ENCODE results near the gene PCGF1.

Gene PCGF1

DNA sequence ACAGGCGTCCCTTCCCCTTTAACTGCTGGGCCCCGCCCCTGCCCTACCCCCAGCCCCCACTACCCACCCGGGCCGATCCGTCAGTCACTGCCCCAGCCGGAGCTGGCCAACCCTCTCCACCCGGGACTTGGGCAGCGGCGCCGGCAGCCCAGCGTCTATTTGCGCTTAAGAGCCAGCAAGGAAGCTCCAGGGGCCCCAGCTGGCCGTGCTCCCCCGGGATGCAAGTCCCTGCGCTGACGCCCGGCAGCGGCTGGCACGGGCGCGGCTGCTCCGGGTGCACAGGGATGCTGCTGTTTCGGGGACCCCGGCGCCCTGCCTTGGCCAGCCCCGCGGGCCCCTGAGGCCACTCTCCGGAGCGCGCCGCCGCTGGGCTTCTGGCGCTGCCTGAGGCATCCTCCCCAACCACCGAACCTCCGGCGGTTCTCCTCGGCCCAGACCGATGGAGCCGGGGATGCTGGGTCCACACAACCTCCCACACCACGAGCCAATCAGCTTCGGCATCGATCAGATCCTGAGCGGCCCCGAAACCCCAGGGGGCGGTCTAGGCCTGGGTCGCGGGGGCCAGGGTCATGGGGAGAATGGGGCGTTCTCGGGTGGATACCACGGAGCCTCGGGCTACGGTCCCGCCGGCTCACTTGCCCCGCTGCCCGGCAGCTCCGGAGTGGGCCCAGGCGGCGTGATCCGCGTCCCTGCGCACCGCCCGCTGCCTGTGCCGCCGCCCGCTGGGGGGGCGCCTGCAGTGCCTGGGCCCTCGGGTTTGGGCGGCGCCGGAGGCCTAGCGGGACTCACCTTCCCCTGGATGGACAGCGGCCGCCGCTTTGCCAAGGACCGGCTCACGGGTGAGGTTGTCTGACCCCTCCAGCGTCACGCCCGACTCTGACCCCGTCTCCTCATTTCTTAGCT lies 7.1 kb upstream of the PCGF1 start, which contains the start of gene TLX2:
TSS of gene TLX2 (plus strand) at position 83 of the 903 bp plus-strand sequence. CDS start at position 440, 357 bp downstream.
- DNase-seq = peak; percentile 81

DNA sequence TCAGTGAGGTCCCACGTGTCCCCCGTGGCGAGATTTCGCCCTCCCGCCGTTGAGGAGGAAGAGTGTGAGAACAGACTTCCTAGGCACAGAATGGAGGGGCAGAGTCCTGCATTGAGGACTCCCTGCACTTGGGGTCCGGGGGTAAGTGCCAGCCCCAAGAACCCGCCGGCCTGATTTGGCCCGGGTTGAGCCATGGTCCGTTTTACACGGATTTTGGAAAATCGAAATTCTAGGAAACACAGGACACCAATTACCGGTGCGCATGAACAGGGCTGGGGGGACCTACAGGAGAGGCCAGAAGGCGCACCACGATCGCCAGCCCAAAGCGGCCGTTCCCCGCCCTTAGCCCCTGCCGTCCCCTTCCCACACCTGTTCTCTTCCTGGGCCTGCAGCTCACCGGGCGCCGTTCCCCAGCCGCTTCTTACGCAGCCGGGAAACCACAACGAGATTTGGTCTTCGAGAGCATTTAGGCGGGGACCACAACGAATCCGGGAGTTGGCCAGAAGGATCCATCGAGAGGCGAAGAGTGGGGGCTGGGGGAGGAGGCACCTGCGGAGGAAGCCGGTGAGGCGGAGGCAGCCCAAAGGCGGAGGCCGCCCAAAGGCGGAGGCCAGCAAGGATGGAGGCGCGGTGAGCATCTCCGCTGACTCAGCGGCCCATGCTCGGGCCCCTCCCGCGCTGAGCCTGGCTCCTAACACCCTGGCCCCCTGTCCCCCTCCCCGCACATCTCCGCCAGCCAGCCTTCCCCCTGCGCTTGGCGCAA lies 6.3 kb upstream of the PCGF1 start:
- DNase-seq = peak; percentile 78

DNA sequence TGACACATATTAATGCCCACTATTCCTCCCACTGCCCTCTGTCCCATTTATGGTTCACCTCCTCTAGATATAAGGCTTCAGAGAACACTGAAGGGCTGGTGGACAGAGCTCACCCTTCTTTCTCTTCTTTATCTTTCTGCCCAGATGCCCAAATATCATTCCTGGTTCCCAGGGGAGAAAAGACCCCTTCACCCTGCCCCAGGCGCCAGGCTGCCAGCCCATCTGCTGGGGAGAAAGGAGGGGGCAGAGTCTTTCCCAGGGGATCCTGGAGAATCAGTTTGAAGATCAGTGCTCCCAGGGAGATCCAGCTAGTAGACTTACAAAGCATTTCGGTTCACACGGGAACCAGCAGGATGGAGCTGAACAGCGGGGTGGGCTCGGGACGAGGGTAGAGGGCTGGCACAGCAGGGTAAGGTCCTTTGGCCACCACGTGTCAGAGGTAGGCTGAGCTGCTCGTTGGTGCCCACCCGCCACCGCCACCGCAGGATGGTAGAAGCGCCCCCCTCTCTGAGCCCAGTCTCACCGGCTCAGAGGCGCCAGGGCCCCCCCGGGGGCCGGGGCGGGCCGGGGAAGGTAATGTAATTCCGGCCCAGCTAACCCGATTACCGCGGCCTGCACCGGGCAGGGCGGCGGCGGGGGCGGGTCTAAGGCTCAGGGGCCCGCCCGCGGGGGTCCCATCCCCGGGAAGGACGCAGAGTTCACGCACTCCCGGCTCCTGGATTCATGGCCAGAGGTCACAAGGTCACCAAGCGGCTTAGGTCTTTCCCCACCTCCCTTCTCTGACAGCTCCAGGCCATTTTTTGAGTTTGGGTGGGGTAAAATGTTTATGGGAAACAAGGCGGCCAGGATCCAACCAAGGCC lies 5.5 kb upstream of the PCGF1 start:
- DNase-seq = peak; percentile 31

DNA sequence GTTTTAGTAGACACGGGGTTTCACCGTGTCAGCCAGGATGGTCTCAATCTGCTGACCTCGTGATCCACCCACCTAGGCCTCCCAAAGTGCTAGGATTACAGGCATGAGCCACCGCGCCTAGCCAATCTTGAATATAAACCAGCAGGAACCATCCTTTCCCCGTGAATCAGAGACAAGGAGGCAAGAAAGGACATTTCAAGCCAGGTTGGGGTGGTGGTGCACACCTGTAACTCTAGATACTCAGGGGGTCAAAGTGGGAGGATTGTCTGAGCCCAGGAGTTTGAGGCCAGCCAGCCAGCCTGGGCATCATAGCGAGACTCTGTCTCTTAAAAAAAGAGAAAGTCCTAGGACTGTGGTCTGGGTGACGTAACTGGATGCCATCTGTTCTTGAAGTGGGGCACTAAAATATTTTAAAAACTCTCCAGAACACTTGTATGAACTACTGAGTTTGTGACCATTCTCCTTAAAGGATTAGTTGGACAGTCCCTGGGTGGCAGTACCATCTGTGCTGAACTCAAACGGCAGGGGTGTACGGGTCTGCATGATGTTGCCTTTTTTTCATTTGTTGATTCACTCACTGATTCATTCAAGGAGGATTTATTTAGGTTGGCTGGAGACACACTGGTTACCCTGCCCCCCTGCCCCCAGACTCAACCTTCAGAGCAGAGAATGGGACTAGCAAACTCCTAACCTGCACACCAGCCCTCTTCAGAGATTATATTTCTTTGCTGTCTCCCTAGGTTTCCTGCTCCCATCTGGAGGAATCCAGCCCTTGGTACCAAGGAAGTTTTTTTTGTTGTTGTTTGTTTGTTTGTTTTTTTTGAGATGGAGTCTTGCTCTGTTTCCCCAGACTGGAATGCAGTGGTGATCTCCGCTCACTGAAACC lies 3.9 kb upstream of the PCGF1 start:
- DNase-seq = no peak

DNA sequence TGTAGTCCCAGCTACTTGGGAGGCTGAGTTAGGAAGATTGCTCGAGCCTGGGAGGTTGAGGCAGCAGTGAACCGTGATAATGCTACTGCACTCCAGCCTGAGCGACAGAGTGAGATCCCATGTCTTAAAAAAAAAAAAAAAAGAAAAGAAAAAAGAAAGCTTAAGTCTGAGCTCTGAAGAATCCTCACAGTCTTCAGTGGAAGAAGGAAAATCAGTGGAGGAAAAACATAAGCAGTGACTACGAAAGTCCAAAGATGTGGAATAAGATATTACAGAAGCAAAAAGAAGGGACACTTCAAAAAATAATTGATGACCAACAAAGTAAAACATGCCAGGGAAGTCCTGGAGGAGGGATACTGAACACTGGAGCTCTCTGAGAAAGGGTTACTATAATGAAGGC lies 2.8 kb upstream of the PCGF1 start:
- DNase-seq = no peak

DNA sequence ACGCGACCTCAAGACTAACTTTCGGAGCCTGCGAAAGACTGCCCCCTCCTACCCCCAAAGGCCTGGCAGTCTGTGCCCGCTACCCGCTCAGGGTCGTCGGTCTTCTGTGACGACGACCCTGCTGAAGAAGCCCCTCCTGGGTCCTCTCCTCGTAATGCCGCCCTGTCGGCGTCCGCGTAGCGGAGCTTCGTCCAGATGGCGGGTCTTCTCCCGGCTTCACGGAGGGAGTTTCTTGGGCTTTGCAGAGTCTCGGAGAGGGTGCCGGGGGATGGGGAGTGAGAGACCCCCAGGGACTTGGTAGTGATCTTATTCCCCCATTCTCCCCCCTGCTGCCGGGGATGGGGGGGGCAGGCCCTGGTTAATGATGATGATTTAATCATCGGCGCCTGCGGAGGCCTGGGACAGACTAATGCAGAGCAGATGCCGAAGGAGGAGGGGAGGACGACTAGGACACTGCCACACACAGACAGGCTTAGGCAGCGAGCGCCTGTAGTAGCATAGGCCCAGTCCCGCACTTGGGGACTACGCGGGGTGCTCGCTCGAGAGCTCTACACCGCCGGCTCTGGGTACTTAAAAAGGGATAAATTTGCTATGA lies 528 bp upstream of the PCGF1 start:
- peak; percentile 83 for DNase-seq

DNA sequence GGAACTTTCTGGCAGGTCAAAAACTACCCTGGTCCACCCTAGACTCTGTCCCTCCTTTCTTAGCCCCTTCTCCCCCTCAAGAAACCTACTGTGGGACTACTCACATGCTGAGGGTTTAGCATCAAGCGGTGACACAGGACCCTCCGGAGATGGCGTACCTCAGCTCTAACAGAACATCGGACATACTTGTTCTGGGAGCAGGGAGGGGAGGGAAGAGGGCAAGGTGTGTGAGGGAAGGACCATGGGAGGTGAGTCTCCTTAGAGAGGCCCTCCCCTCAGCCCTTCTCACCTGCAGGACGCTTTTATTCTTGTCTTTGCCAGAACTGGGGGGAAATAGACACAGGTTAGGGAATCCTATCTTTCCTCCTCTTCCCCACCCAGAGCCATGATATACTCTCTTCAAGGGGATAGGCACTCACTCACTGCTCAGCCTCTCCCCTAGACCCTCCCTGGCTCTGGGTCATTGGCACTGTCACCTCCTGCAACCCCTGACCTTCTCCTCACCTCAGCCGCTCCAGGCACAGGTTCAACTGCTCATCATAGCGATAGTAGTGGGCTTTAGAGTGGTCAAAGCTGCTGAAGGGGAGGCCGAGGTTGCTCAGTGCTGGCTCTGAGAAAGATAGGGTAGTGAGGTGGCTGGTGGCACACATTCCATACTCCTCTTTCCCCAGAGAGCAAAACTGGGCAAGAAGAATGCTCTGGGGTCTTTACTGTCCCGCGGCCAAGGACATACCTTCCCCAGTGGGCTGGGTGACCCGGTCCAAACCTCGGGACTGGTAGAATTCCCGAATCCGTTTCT lies 1.8 kb downstream of the PCGF1 start:
- DNase-seq = no peak

DNA sequence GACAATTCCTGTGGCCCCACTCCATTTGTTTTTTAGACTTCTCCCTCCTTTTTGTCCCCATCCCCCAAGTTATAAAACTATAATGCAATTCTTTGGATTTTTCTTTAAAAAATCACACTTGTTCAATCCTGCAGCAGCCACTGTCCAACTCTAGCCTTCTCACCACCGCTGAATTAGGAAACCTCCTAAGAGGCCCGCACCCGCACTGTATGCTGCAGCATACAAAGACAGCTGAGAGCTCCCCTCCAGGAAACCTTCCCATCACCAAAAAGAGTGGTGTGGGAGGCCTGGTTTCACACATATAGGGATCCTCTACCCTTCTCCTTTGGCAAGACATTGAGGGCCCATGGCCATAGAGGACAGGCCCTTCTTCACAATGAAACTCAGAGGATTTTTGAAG lies 2.9 kb downstream of the PCGF1 start:
- no peak for DNase-seq

DNA sequence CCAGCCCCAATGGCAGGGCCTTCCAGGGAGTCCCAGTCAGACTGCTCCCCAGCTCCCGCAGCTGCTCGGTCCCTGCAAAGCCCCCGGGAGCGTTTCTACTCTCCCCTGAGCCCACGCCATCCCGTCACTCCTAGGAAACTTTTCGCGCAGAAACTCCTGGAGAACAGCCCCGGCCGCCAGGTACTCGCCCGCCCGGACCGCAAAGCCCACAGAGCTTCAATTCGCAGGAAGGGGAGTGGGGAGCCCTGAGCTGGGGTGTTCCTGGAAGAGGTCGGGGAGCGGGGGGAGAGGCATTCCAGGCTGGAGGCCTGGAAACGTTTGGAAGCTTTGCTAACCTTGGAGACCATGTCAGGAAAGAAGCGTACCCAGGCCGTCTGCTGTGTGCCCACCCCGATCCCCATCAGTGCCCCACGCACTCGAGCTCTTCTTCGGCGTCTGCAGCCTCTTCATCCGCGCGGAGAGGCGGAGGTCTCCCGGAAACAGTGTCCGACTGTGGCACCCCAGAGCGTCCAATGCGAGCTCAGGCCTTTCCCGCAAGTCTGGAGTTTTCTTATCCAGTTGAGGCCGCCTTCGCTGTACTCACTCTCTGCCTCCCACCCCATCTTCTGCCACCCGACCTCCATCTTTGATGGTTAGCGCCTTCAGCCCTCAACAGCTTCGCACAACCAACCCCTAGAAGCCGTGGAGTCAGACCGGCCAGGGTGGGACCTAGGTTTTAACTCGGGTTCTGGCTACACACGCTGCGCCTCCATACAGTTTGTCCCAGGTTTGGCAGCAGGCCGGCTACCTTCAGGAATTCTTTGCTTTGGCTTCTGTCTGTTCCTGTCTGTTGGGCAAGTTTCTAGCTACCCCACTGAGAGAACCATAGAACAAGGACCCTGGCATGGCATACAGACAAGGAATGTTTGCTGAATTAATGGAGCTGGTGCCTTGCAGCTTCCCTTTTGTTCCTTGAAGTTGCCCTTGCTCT lies 3.7 kb downstream of the PCGF1 start:
- peak; percentile 41 for DNase-seq

DNA sequence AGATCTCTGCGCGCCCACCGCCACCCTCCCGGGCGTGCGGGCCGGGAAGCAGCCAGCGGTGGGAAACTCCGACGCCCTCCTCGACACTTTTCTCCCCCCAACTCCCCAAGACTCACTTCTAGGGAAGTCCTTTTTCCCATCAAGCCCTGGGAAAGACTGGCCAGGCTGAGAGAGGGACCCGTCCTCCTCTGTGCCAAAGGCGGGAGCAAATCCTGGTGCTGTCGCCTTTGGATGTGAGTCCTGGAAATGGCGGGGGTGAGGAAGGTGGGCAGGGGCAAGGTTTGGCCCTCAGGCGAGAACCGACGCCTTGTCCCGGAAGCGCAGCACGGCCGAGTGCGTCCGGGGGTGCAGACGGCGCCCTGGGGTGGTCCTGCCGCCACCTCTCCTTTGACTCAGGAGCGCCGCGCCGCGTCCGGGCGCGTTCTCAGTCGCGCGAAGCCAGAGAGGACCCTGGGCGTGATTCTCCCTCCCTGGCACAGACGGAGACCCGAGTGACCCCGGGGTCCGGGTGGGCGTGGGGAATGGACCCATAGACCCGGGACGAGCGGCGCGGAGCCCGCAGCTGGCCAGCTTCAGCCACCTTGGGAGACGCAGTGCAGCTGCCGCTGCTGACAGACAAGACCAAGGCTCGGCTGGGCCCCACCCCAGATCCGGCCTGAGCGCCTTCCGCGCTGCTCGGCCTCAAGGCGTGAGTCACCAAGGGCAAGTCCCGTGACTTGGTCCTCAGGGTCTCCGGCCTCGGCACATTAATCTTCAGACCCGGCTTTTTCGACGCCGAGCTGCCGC lies 4.6 kb downstream of the PCGF1 start:
- DNase-seq = peak; percentile 58

DNA sequence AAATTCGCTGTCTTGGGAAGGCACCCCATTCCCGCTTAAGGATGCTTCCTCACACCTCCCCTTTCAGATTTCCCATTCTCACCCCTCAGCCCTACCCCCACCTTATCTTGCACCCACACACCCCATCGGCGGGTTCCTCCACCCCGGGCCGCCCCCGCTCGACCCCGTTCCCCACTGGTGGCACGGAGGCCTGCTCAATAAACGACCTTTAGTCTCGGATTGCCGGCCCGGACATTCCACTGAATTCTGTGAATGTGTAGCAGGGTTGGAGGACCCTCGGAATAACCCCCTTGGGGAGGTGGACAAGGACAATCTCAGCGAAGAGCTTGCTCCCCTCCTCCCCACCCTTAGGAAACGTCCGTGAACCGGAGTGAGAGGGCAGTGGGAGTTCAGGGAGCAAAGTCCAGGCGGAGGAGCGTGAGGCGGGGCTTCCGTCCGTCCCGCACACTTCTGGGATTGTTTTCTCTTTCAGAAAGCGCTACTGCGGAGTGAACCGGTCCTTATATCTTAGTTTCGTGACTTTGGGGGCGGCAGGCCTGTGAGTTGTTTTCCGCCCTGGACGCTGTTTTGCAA lies 5.3 kb downstream of the PCGF1 start:
- peak; percentile 27 for DNase-seq

DNA sequence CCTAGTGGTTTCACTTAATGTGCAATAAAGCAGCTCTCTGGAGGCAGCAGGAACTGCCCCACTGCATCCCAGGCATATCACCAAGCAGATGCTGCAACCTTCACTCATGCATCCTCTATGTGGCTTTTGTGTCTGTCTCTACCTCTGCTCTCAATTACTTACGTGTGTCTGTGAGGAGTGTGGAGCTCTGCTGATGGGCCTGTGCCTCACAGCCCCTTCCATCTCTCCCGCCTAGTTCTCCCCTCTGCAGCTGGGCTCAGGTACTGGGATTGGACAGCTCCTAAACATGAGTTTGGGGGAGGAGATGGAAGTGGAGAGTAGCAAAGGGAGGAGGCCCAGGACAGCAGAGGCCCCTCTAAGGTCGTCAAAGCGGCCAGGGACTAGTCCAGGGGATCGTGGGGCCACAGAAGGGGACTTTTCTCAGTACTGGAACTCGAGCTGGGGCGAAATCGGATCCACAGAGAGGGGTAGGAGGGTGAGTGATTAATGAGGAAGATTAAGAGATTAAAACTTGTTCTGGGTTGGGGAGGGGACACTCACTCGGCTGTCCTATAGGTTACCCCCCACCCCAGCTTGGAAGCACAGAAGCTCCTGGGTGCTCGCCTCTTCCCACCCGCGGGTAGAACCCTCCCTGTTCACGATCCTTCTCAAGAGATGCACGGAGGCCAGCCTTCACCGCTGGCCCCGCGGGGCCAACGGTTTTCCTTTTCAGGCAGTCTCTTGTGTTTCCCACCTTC lies 6.0 kb downstream of the PCGF1 start:
- DNase-seq = no peak

DNA sequence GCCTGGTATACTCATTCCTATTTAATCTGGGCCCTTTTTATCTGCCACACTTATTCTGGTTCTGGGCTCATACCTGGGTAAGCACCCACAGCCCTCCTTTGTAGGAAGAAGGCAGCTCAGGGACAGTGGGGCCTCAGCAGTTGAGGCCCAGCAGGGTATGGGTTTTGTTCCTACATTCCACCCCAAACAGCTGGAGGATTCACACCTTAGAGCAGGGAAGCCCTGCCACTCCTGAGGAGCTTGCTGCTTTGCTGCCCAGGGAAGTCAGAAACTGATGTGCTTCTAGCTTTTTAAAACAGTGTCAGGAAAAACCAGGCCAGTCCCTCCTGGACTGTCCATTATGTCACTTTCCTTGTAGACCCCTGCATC lies 6.9 kb downstream of the PCGF1 start:
- no peak for DNase-seq

DNA sequence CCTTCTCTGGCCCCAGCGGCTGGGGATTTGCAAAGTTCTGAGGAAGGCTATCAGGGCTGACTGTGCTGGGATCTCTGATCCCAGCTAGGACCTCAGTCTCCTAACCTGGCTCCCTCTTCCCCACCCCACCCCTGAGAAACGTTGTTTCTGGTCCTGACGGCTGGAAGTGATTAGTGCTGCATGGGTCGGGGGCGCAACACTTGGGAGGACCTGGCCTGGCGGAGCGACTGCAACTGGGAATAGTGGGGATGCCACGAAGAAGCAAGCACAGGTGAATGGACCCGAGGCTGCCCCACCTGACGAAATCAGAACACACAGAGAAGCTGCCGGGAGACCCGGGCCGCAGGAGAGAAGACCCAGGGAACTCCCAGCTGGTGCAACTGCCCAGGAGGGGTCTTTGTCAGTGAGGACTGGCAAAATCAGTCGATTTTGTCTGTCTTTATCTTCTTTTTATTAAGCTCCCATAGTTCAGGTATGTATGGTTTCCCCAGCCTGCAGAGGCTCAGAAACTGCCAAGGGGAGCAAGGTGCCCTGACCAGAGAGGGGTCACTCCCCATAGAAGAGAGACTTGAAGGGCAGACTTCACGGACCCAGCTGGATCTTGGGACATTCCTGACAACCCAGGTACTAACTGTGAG lies 7.4 kb downstream of the PCGF1 start:
- DNase-seq = no peak

DNA sequence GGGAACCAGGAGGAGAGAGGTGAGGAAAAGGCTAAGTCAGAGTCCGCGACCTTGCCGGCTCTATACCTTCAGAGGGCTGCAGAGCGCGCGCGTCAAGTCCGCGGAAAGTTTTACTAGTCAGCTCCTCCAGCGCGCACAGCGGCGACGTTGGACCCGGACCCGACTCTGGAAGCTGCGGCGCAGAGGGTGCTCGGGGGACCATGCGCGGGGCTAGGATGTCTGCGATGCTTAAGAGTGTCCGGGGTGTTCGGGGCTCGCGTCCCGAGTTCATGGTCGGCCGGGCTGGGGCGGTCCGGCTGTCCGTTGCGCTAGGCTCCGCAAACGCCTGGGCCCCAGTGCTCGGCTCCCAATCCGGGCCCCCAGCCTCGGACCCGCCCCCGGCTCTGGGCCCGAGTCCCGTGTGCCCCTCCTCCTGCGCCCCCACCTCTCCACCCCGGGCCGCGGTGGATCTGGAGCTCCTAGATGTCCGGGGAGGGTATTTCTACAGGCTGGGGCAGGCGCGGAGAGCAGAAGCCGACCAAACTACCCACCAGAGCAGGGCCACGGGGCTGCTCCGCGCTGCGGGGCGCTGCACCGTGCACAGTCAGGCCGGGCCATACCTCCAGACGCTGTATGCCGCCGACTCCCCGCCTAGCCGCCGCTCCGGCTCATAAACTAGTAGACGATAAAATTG lies 8.1 kb downstream of the PCGF1 start, which contains the start of gene LBX2:
TSS of gene LBX2 (minus strand) at position 337 of the 673 bp plus-strand sequence. CDS start at position 271, 66 bp downstream.
- DNase-seq = no peak

Measured in NCI-H146 (cell line).